ENCODE results near the gene ZNF76. TPM values are rescaled to one million over a fixed set of nuclear protein-coding genes. Genes with fewer than 3 reads are reported as not detected.

The ZNF76 gene
- total and polyA plus RNA-seq, 10 of the 15 experiments (the other 5 are each of a cell fraction or from before 2014, with no cell fraction given): 2.8 to 41.0 (median 24.8) TPM

DNA sequence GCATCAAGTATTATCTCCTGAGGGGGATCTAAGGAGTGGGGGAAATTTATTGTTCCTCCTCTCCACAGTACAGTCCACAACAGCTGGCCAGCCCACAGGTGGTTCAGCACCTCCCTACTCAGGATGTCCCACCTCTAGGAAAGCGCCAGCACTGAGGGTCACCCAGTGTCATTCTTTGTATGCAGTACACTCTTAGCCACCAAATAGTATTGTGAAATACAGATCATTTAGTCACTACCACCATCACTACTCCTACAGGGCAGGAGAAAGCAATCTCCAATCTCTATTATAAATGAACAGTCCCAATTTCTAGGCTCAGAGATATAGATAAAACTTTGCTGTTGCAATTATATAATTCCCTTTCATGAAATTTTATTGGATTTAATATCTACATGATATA is 6.3 kb upstream of the ZNF76 start:
- FAIRE-seq: no peak
- WGBS (ENCODE audit: insufficient coverage, insufficient replicate concordance, low lambda C conversion rate, missing lambda C conversion rate): 100% methylated on average over 1 of the region's 1 CpG
- H3K9ac ChIP-seq (ENCODE audit: control insufficient read depth, insufficient read depth, low read length): no peak overlapping the region

More for the DNA sequence above, 6.3 kb upstream of the ZNF76 start:
- Histone ChIP-seq H3K79me2 (ENCODE audit: control insufficient read depth, insufficient read depth, low read length) (peaks cover 5% of the 10 kb centered on the region), H3K9me3 (replicated peaks; ENCODE audit: control insufficient read depth, insufficient read depth, low read length) (no peaks in the 10 kb centered on the region), H2AFZ (ENCODE audit: control insufficient read depth, low read depth, low read length) (no peak overlapping the region), H3K4me2 (ENCODE audit: control insufficient read depth, insufficient read depth) (no peak overlapping the region), H3K27me3 (replicated peaks in 1 of 2; ENCODE audit: control insufficient read depth in 2 of 2, insufficient read depth in 2 of 2, low read length in 1 of 2) (no peaks in the 10 kb centered on the region), H3K36me3 (ENCODE audit: control insufficient read depth in 2 of 2, insufficient read depth in 2 of 2, low read length in 1 of 2) (no peaks in the 10 kb centered on the region), H3K4me1 (ENCODE audit: control insufficient read depth, insufficient read depth, low read length) (peaks cover 21% of the 10 kb centered on the region), H3K27ac (ENCODE audit: control insufficient read depth, insufficient read depth) (no peak overlapping the region), H3K4me3 (no peak overlapping the region), H4K20me1 (ENCODE audit: control insufficient read depth, insufficient read depth) (no peaks in the 10 kb centered on the region)
- RAD21 ChIA-PET (ENCODE audit: unreplicated experiment): no interaction called here
- no TSS peak for BruUV-seq (replicated peaks)
- in situ Hi-C loops (cut with MboI) (no loop called here), intact Hi-C loops (cut with micrococcal nuclease; ENCODE audit: unreplicated experiment) (no loop called here)
- DNase-seq (ENCODE audit: low read depth, low spot score): no peak
- CTCF ChIA-PET: interaction anchor here (0.9 kb wide), 1 partner anchor 12 kb away, joined by 3 read pairs; no protein-coding TSS in a partner anchor
- TF ChIP-seq KLF5 (IDR thresholded peaks at IDR 0.05; ENCODE audit: partially characterized antibody) (no peak), RAD21 (IDR thresholded peaks at IDR 0.05; ENCODE audit: insufficient read depth, low read depth, low read length) (no peak), CBX3 (IDR thresholded peaks at IDR 0.05; ENCODE audit: borderline replicate concordance, low read depth) (no peak), KAT2A (conservative IDR thresholded peaks at IDR 0.05; ENCODE audit: control insufficient read depth, low read depth, low read length) (no peak), ZNF622 (IDR thresholded peaks at IDR 0.05) (no peak), HDAC6 (IDR thresholded peaks at IDR 0.05; ENCODE audit: unreplicated experiment) (no peak), IKZF1 (conservative IDR thresholded peaks at IDR 0.05) (no peak), IRF4 (IDR thresholded peaks at IDR 0.05; ENCODE audit: low read depth, low read length) (no peak), RAD51 (IDR thresholded peaks at IDR 0.05) (no peak), MEF2A (IDR thresholded peaks at IDR 0.05; ENCODE audit: insufficient read depth, low read depth, low read length) (no peak), GABPA (IDR thresholded peaks at IDR 0.05; ENCODE audit: low read depth) (no peak), NFYB (IDR thresholded peaks at IDR 0.05; ENCODE audit: insufficient read depth, low read depth, low read length) (no peak), NBN (IDR thresholded peaks at IDR 0.05) (no peak), JUND (IDR thresholded peaks at IDR 0.05; ENCODE audit: low read depth, low read length) (no peak), NFXL1 (IDR thresholded peaks at IDR 0.05; ENCODE audit: borderline replicate concordance) (no peak)
- TF ChIP-seq, protein P1, sequence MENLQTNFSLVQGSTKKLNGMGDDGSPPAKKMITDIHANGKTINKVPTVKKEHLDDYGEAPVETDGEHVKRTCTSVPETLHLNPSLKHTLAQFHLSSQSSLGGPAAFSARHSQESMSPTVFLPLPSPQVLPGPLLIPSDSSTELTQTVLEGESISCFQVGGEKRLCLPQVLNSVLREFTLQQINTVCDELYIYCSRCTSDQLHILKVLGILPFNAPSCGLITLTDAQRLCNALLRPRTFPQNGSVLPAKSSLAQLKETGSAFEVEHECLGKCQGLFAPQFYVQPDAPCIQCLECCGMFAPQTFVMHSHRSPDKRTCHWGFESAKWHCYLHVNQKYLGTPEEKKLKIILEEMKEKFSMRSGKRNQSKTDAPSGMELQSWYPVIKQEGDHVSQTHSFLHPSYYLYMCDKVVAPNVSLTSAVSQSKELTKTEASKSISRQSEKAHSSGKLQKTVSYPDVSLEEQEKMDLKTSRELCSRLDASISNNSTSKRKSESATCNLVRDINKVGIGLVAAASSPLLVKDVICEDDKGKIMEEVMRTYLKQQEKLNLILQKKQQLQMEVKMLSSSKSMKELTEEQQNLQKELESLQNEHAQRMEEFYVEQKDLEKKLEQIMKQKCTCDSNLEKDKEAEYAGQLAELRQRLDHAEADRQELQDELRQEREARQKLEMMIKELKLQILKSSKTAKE (IDR thresholded peaks at IDR 0.05; ENCODE audit: low read depth, poor library complexity, severe bottlenecking): no peak
- TF ChIP-seq, protein P2, sequence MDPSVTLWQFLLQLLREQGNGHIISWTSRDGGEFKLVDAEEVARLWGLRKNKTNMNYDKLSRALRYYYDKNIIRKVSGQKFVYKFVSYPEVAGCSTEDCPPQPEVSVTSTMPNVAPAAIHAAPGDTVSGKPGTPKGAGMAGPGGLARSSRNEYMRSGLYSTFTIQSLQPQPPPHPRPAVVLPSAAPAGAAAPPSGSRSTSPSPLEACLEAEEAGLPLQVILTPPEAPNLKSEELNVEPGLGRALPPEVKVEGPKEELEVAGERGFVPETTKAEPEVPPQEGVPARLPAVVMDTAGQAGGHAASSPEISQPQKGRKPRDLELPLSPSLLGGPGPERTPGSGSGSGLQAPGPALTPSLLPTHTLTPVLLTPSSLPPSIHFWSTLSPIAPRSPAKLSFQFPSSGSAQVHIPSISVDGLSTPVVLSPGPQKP (IDR thresholded peaks at IDR 0.05; ENCODE audit: low read depth, low read length): no peak
- SMC1A ChIA-PET (ENCODE audit: uncharacterized antibody, unreplicated experiment): no interaction called here
- no peak for ATAC-seq
- POLR2A ChIA-PET: no interaction called here

Measured in GM12878 (cell line).